Breast epithelium (tissue), 4 donors: Measurements from ENCODE around the gene ATP2B2. TPM values are rescaled to one million over a fixed set of nuclear protein-coding genes. Genes with fewer than 3 reads are reported as not detected.

Source experiments
- DNase-seq, 2 donors: peaks; one replicate each; pipeline ENCODE4 v3.0.0-alpha.2; 2019; ENCODE audit warnings: low spot score in 2 of 2
- H3K27ac ChIP-seq, 2 donors: fragments of 200-600 bp; sonication (generic) in 1 of 2; one replicate each; pipeline ENCODE4 v1.5.1; 2016 to 2019; ENCODE audit warnings: mild to moderate bottlenecking in 1 of 2
- H3K27me3 ChIP-seq, 2 donors: fragments of 200-600 bp; sonication (generic) in 1 of 2; one replicate each; pipeline versions ENCODE4 v1.5.1 to v1.6.0; 2017 to 2019; ENCODE audit warnings: control low read depth in 1 of 2, mild to moderate bottlenecking in 1 of 2
- H3K36me3 ChIP-seq: fragments of 200-600 bp; one replicate; pipeline ENCODE4 v1.5.1; 2019
- H3K4me1 ChIP-seq, 2 donors: fragments of 200-600 bp; sonication (generic); one replicate each; pipeline ENCODE4 v1.5.1; 2016 to 2019; ENCODE audit warnings: control low read depth in 1 of 2
- H3K4me3 ChIP-seq, 3 donors: fragments of 200-600 bp; sonication (generic); 1 replicate in 2 of 3; 2 replicates in 1 of 3; pipeline ENCODE4 v1.5.1; 2016 to 2019; ENCODE audit warnings: mild to moderate bottlenecking in 3 of 3, moderate library complexity in 2 of 3
- H3K9me3 ChIP-seq, 2 donors: fragments of 200-600 bp; sonication (generic) in 1 of 2; one replicate each; pipeline ENCODE4 v1.5.1; 2016 to 2019; ENCODE audit warnings: control low read depth in 1 of 2
- POLR2A ChIP-seq: fragments of 450-650 bp; IDR thresholded peaks from one replicate; pipeline ENCODE4 v1.6.1; 2016; ENCODE audit warnings: antibody characterized with exemption, mild to moderate bottlenecking, moderate library complexity
- POLR2AphosphoS5 ChIP-seq, 3 donors: sonication (generic); formaldehyde crosslinking; IDR thresholded peaks; one replicate each; pipeline ENCODE4 v1.6.1; 2017; ENCODE audit warnings: antibody characterized with exemption in 3 of 3
- intact Hi-C: fragments of 100-400 bp; cut with DNase I; formaldehyde crosslinking; loops from one replicate; pipeline ENCODE4 v1.15.1; 2023; ENCODE audit warnings: low total_unique reads
- total RNA-seq, 3 donors: library from RNA; depleted of rRNA; stranded (reverse); fragments of >200 nt; gene quantifications; one replicate each; pipeline ENCODE4 v1.1.0, GENCODE V29; 2016
- TF ChIP-seq, protein P1 (sequence below), 3 donors: fragments of 450-650 bp; IDR thresholded peaks; one replicate each; pipeline ENCODE4 v1.5.1; 2016 to 2017; ENCODE audit warnings: antibody characterized with exemption in 3 of 3, mild to moderate bottlenecking in 3 of 3, moderate library complexity in 3 of 3

The ATP2B2 gene
- total RNA-seq, 3 donors from 2014 or later: under 0.01 to 0.15 TPM; not detected in 1

GRCh38 chr3:10551821-10552630 is 46.6 kb upstream of the ATP2B2 start:
- peak overlapping the region; percentile 52 to 71 for H3K27ac ChIP-seq
- peak; percentile 34 to 77 for DNase-seq
- peak overlapping the region in 1 of 3 donors; percentile 28 for H3K4me3 ChIP-seq
- TF ChIP-seq POLR2AphosphoS5 (IDR thresholded peaks at IDR 0.05) (no peak), POLR2A (no peak)
- TF ChIP-seq, protein P1, sequence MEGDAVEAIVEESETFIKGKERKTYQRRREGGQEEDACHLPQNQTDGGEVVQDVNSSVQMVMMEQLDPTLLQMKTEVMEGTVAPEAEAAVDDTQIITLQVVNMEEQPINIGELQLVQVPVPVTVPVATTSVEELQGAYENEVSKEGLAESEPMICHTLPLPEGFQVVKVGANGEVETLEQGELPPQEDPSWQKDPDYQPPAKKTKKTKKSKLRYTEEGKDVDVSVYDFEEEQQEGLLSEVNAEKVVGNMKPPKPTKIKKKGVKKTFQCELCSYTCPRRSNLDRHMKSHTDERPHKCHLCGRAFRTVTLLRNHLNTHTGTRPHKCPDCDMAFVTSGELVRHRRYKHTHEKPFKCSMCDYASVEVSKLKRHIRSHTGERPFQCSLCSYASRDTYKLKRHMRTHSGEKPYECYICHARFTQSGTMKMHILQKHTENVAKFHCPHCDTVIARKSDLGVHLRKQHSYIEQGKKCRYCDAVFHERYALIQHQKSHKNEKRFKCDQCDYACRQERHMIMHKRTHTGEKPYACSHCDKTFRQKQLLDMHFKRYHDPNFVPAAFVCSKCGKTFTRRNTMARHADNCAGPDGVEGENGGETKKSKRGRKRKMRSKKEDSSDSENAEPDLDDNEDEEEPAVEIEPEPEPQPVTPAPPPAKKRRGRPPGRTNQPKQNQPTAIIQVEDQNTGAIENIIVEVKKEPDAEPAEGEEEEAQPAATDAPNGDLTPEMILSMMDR (IDR thresholded peaks at IDR 0.05): no peak
- no peaks in the 10 kb centered on the region for H3K27me3 ChIP-seq
- H3K9me3 ChIP-seq: no peaks in the 10 kb centered on the region
- intact Hi-C loops: no loop called here
- no peaks in the 10 kb centered on the region for H3K4me1 ChIP-seq
- no peaks in the 10 kb centered on the region for H3K36me3 ChIP-seq

- H3K36me3 ChIP-seq: no peaks in the 10 kb centered on the region
- no peak overlapping the region for H3K4me3 ChIP-seq
- no peak overlapping the region for H3K27ac ChIP-seq
- no peaks in the 10 kb centered on the region for H3K9me3 ChIP-seq
- no peaks in the 10 kb centered on the region for H3K27me3 ChIP-seq
- DNase-seq: peak in 1 of 2 donors; percentile 35
- TF ChIP-seq, protein P1 (IDR thresholded peaks at IDR 0.05): no peak
- TF ChIP-seq POLR2A (no peak), POLR2AphosphoS5 (IDR thresholded peaks at IDR 0.05) (no peak)
- intact Hi-C loops: no loop called here
- no peaks in the 10 kb centered on the region for H3K4me1 ChIP-seq
These were observed 45.8 kb upstream of the ATP2B2 start for GRCh38 chr3:10551139-10551538.

- H3K27ac ChIP-seq: no peak overlapping the region
- H3K4me1 ChIP-seq: no peaks in the 10 kb centered on the region
- intact Hi-C loops: no loop called here
- no peaks in the 10 kb centered on the region for H3K27me3 ChIP-seq
- H3K36me3 ChIP-seq: no peaks in the 10 kb centered on the region
- peak in 1 of 2 donors; percentile 12 for DNase-seq
- TF ChIP-seq POLR2AphosphoS5 (IDR thresholded peaks at IDR 0.05) (no peak), POLR2A (no peak)
- TF ChIP-seq, protein P1 (IDR thresholded peaks at IDR 0.05): no peak
- H3K9me3 ChIP-seq: no peaks in the 10 kb centered on the region
- H3K4me3 ChIP-seq: no peak overlapping the region
These were observed 45.3 kb upstream of the ATP2B2 start for GRCh38 chr3:10550705-10551104.

GRCh38 chr3:10549617-10550230 is 44.3 kb upstream of the ATP2B2 start:
- Histone ChIP-seq H3K4me3 (no peak overlapping the region), H3K27ac (no peak overlapping the region), H3K36me3 (no peaks in the 10 kb centered on the region), H3K4me1 (no peaks in the 10 kb centered on the region), H3K9me3 (no peaks in the 10 kb centered on the region), H3K27me3 (no peaks in the 10 kb centered on the region)
- intact Hi-C loops: loop anchor here (1.0 kb wide), 1 partner anchor 22 kb away; no protein-coding TSS in a partner anchor
- TF ChIP-seq POLR2AphosphoS5 (IDR thresholded peaks at IDR 0.05): no peak
- TF ChIP-seq, protein P1 (IDR thresholded peaks at IDR 0.05): no peak
- no peak for TF ChIP-seq POLR2A
- peak; percentile 10 to 15 for DNase-seq

DNA sequence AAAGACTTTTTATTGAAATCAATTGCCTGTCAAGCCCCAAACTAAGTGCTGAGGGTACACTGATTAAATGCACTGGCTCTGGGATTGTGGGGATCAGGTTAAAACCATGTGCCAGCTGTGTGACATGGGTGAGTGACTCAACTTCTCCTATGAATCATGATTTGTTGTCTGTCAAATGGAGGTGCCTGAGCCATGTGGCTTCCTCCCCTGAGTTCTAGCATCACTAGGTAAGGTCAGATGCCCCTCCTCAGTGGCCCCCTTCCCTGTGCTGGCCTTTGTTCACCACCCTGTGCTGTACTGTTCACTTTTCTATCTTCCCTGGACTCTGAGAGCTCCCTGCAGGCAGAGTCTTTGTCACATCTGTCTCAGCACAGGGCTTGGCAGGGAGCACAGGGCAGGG is 43.6 kb upstream of the ATP2B2 start:
- no peak overlapping the region for H3K4me3 ChIP-seq
- H3K9me3 ChIP-seq: no peaks in the 10 kb centered on the region
- no peak overlapping the region for H3K27ac ChIP-seq
- TF ChIP-seq POLR2AphosphoS5 (IDR thresholded peaks at IDR 0.05) (no peak), POLR2A (no peak)
- TF ChIP-seq, protein P1 (IDR thresholded peaks at IDR 0.05): no peak
- DNase-seq: peak in 1 of 2 donors; percentile 3
- H3K27me3 ChIP-seq: no peaks in the 10 kb centered on the region
- no peaks in the 10 kb centered on the region for H3K36me3 ChIP-seq
- intact Hi-C loops: loop anchor here (1.0 kb wide), 1 partner anchor 22 kb away; no protein-coding TSS in a partner anchor
- H3K4me1 ChIP-seq: no peaks in the 10 kb centered on the region
